Stimulated activated effector memory CD8-positive, alpha-beta T cell treated with anti-CD3 and anti-CD28 coated beads, Interleukin-12 subunit alpha, Interleukin-12 subunit beta, amount 100 ng/mL, for 72 hours (primary cell): Measurements from ENCODE around the gene ATP8B2.

Experiments
- ATAC-seq: fragments of 150-1000 bp; cut with Tn5 transposase; 2 replicates; pipeline ENCODE4 v1.10.0; 2021
- DNase-seq, 2 donors: peaks; one replicate each; pipeline ENCODE4 v3.0.0; 2021 to 2022; ENCODE audit warnings: low spot score in 2 of 2
- H3K27ac Mint-ChIP-seq: one replicate; pipeline ENCODE4 v1.8.0; 2022; ENCODE audit warnings: mild to moderate bottlenecking, mixed read lengths
- H3K36me3 Mint-ChIP-seq: one replicate; pipeline ENCODE4 v1.8.0; 2022; ENCODE audit warnings: mild to moderate bottlenecking, mixed read lengths
- H3K4me1 Mint-ChIP-seq: one replicate; pipeline ENCODE4 v1.8.0; 2022; ENCODE audit warnings: mixed read lengths
- H3K4me3 Mint-ChIP-seq: one replicate; pipeline ENCODE4 v1.8.0; 2022; ENCODE audit warnings: mild to moderate bottlenecking, mixed read lengths
- H3K9me3 Mint-ChIP-seq: one replicate; pipeline ENCODE4 v1.8.0; 2022; ENCODE audit warnings: mixed read lengths

The ATP8B2 gene

DNA sequence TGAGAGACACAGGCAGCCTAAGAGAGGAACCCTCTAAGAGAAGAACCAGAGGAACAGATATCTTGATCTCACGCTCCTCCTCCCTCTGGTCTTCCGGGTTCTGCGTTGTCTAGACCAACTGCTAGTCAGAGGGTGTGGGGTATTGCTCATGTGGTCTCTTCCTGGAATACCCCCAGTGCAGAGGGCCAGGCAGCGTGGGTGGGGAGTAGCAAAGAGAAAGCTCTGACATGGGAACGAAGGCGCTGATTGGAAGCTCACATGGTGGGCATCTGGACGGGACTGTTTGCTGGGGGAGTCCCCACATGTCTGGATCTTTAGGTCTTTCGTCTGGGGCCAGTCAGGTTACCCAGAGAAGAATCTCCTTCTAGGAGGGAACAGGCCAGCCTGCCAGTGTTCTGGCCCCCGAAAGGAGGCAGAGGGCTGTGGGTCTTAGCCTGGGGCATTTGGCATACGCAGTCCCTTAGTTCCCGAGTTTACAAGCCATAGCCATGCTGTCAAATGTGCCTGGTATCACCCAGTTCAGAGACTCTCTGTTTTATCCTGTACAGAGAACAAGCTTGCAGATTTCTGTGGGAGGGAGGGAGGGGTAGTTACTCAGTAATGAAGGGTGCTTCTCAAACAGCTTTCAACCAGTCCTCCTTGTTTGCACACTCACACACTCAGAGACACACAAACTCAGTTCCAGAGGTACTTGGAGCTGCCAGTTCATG lies 61.5 kb downstream of the ATP8B2 start:
- peak overlapping the region; percentile 69 for H3K4me3 Mint-ChIP-seq
- peak; percentile 65 to 92 for DNase-seq
- H3K36me3 Mint-ChIP-seq = peaks cover 7% of the 10 kb centered on the region
- no peaks in the 10 kb centered on the region for H3K9me3 Mint-ChIP-seq
- H3K27ac Mint-ChIP-seq = peak overlapping the region; percentile 93
- ATAC-seq = peak; percentile 98
- peaks cover 31% of the 10 kb centered on the region for H3K4me1 Mint-ChIP-seq

DNA sequence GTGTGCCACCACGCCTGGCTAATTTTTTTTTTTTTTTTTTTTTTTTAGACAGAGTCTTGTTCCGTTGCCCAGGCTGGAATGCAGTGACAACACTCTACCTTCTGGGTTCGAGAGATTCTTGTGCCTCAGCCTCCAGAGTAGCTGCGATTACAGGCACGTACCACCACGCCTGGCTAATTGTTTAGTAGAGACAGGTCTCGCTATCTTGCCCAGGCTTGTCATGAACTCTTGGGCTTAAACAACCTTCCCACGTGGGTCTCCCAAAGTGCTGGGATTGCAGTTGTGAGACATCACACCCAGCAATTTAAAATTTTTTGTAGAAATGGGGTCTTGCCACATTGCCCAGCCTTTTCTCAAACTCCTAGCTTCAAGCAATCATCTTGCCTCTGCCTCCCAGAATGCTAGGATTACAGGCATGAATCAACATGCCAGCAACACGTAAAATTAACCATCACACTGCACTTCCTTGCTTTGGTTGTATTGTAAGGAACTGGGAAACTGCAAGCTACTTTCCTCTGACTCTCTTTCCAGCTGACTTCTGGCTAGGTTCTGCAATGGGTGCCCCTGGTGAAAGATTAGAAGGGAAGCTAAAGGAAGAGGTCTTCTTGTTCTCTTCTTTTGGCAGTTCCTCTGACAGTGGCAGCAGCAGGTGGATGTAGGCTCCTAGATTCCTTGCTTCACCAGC lies 65.9 kb downstream of the ATP8B2 start:
- no peak overlapping the region for H3K4me3 Mint-ChIP-seq
- H3K9me3 Mint-ChIP-seq = no peaks in the 10 kb centered on the region
- ATAC-seq (no peak), DNase-seq (no peak)
- no peak overlapping the region for H3K27ac Mint-ChIP-seq
- peaks cover 7% of the 10 kb centered on the region for H3K36me3 Mint-ChIP-seq
- peaks cover 17% of the 10 kb centered on the region for H3K4me1 Mint-ChIP-seq

DNA sequence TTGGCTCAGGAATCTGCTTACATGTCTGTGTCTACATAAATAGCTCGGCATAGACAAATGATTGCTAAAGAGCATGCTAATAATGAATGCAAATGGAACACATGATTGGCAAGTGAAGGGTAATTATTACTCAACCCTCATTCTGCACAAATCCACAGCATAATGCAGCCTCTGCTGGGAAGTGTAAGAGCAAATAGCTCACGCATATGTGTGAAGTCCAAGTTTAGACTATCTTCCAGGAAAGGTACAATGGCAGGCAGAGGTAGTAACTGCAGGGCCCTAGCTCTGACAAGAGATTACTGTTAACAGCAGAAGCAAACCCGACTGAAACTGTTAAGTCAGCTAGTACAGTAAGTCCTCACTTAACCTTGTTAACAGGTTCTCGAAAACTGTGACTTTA lies 72.8 kb downstream of the ATP8B2 start:
- Mint-ChIP-seq H3K27ac (peak overlapping the region; percentile 64), H3K9me3 (no peaks in the 10 kb centered on the region), H3K4me1 (peaks cover 29% of the 10 kb centered on the region), H3K36me3 (no peaks in the 10 kb centered on the region), H3K4me3 (peak overlapping the region; percentile 3)
- peak; percentile 74 for ATAC-seq
- no peak for DNase-seq

DNA sequence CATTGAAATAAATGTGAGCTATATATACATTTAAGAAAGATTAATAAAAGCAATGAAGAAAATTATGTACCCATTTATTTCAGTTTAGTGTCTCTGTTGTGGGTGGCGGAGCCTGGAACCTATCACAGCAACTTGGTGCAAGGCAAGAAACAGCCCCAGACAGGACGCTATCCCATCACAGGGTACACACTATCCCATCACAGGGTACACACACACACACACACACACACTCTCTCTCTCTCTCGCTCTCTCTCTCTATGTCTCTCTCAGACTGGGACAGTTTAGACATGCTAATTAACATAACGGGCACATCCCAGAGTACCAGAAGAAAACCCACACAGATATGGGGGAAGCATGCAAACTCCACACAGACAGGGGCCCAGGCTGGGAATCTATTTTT lies 73.4 kb downstream of the ATP8B2 start:
- DNase-seq (no peak), ATAC-seq (no peak)
- Mint-ChIP-seq H3K9me3 (no peaks in the 10 kb centered on the region), H3K4me1 (peaks cover 35% of the 10 kb centered on the region), H3K27ac (peak overlapping the region; percentile 64), H3K36me3 (no peaks in the 10 kb centered on the region), H3K4me3 (peak overlapping the region; percentile 3)

DNA sequence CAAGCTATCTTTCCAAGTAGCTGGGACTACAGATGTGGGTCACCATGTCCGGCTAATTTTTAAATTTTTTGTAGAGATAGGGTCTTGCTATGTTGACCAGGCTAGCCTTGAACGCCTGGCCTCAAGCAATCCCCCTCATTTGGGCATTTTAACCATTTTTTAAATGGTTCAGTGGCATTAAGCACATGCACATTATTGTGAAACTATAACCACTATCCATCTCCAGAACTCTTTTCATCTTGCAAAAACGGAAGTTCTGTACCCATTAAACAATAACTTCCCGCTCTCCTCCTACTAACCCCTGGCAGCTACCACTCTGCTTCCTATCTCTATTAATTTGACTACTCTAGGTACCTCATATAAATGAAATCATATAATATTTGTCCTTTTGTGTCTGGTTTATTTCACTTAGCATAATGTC lies 75.1 kb downstream of the ATP8B2 start:
- no peak for DNase-seq
- Mint-ChIP-seq H3K27ac (no peak overlapping the region), H3K9me3 (no peaks in the 10 kb centered on the region), H3K36me3 (no peaks in the 10 kb centered on the region), H3K4me1 (peaks cover 49% of the 10 kb centered on the region), H3K4me3 (no peak overlapping the region)
- no peak for ATAC-seq
